Measurements from ENCODE around the gene CNNM1. TPM values are rescaled to one million over a fixed set of nuclear protein-coding genes. Genes with fewer than 3 reads are reported as not detected.

Gene CNNM1
- total RNA-seq, 1 experiment from 2014 or later: 0.90 TPM

- TF ChIP-seq SOX15 (CRISPR knock-in tag; IDR thresholded peaks at IDR 0.05): no peak
- TF ChIP-seq SP1 (CRISPR knock-in tag; conservative IDR thresholded peaks at IDR 0.05): no peak
- TF ChIP-seq ARID4B (CRISPR knock-in tag; IDR thresholded peaks at IDR 0.05; ENCODE audit: borderline replicate concordance): no peak
- TF ChIP-seq ZBTB43 (CRISPR knock-in tag; IDR thresholded peaks at IDR 0.05): no peak
- no peak for TF ChIP-seq E2F4 (CRISPR knock-in tag; IDR thresholded peaks at IDR 0.05; ENCODE audit: borderline replicate concordance, low read depth)
- no peak for TF ChIP-seq ZNF512 (CRISPR knock-in tag; IDR thresholded peaks at IDR 0.05; ENCODE audit: borderline replicate concordance)
- no peak for TF ChIP-seq E2F5 (CRISPR knock-in tag; IDR thresholded peaks at IDR 0.05)
- TF ChIP-seq ZNF416 (CRISPR knock-in tag; IDR thresholded peaks at IDR 0.05): no peak
- no peak for TF ChIP-seq FOXK1 (CRISPR knock-in tag; IDR thresholded peaks at IDR 0.05)
- no peak for TF ChIP-seq TEAD4 (CRISPR knock-in tag; IDR thresholded peaks at IDR 0.05)
- no peak for TF ChIP-seq HMGA2 (CRISPR knock-in tag; IDR thresholded peaks at IDR 0.05)
- no peak for TF ChIP-seq MLX (CRISPR knock-in tag; IDR thresholded peaks at IDR 0.05)
- TF ChIP-seq ZNF396 (CRISPR knock-in tag; IDR thresholded peaks at IDR 0.05; ENCODE audit: borderline replicate concordance): no peak
- no peak for TF ChIP-seq IRF1 (CRISPR knock-in tag; IDR thresholded peaks at IDR 0.05)
- no peak for TF ChIP-seq USF2 (CRISPR knock-in tag; IDR thresholded peaks at IDR 0.05)
- DNase-seq (ENCODE audit: low spot score) (no peak), ATAC-seq (no peak)
- Mint-ChIP-seq H3K4me3 (no peak overlapping the region), H3K36me3 (peaks cover 7% of the 10 kb centered on the region), H3K27me3 (ENCODE audit: low read depth) (peaks cover 6% of the 10 kb centered on the region), H3K9me3 (peaks cover 17% of the 10 kb centered on the region), H3K4me1 (peaks cover 16% of the 10 kb centered on the region), H3K27ac (no peak overlapping the region)
- ChIA-PET POLR2A (no interaction called here), CTCF (no interaction called here)
These were observed 12.8 kb downstream of the CNNM1 start for GRCh38 chr10:99341860-99342490.
